B cell (primary cell): ENCODE measurements around the gene FLAD1. TPM values are rescaled to one million over a fixed set of nuclear protein-coding genes. Genes with fewer than 3 reads are reported as not detected.

Experiments used
- ATAC-seq: fragments of 200-7000 bp; cut with Tn5 transposase; one replicate; pipeline ENCODE4 v1.10.0; 2021; ENCODE audit warnings: low read depth, mild to moderate bottlenecking, moderate number of reproducible peaks, moderate library complexity
- CTCF ChIA-PET: fragments of 350-600 bp; sonication (Branson Sonifier 250); formaldehyde crosslinking; loops from one replicate; lab custom pipeline; 2021; ENCODE audit warnings: antibody characterized with exemption, inconsistent platforms; lab: Charles Lee
- POLR2A ChIA-PET: fragments of 350-600 bp; sonication (Branson Sonifier 250); formaldehyde crosslinking; loops from one replicate; lab custom pipeline; 2021; ENCODE audit warnings: antibody characterized with exemption; lab: Charles Lee
- DNase-seq: peaks from one replicate; pipeline ENCODE4 v3.0.0; 2013
- H2AFZ ChIP-seq: 2 replicates; pipeline ENCODE4 v1.6.1; 2012; ENCODE audit warnings: mild to moderate bottlenecking, low read depth, low read length; ENCODE audit not compliant: insufficient read depth, poor library complexity, severe bottlenecking
- H3K27ac ChIP-seq, 2 donors: 1 replicate in 1 of 2; 2 replicates in 1 of 2; pipeline ENCODE4 v1.5.1; 2012 to 2013; ENCODE audit warnings: low read length in 2 of 2, mild to moderate bottlenecking in 2 of 2, moderate library complexity in 1 of 2
- H3K27me3 ChIP-seq, 4 experiments: fragments of 200-600 bp in 1 of 4; sonication (generic) in 1 of 4; replicated peaks in 1 of 4; 1 replicate in 2 of 4; 2 replicates in 2 of 4; pipeline versions ENCODE4 v1.6.1 to v1.7.0; 2013 to 2016; ENCODE audit warnings: low read length in 3 of 4, mild to moderate bottlenecking in 2 of 4, mixed read lengths in 1 of 4, moderate library complexity in 1 of 4; ENCODE audit not compliant: insufficient read depth in 4 of 4, control insufficient read depth in 3 of 4; ENCODE audit errors: control extremely low read depth in 1 of 4
- H3K36me3 ChIP-seq, 2 experiments: replicated peaks in 1 of 2; 1 replicate in 1 of 2; 2 replicates in 1 of 2; pipeline versions ENCODE4 v1.6.1 to v1.7.1; 2013; ENCODE audit warnings: low read length in 1 of 2; ENCODE audit not compliant: insufficient read depth in 2 of 2, control insufficient read depth in 1 of 2; ENCODE audit errors: control extremely low read depth in 1 of 2, extremely low read depth in 1 of 2
- H3K4me1 ChIP-seq, 2 donors: fragments of 200-600 bp in 1 of 2; sonication (generic) in 1 of 2; 1 replicate in 1 of 2; 2 replicates in 1 of 2; pipeline versions ENCODE4 v1.5.1 to v1.6.1; 2013 to 2017; ENCODE audit warnings: low read length in 2 of 2; ENCODE audit not compliant: control insufficient read depth in 2 of 2, insufficient read depth in 2 of 2
- H3K4me2 ChIP-seq: replicated peaks from 2 replicates; pipeline ENCODE3; 2012; ENCODE audit warnings: mild to moderate bottlenecking, low read depth, low read length; ENCODE audit not compliant: poor library complexity, severe bottlenecking
- H3K4me3 ChIP-seq, 5 experiments: fragments of 200-600 bp in 1 of 5; sonication (generic) in 1 of 5; 1 replicate in 3 of 5; 2 replicates in 2 of 5; pipeline versions ENCODE4 v1.5.1 to v1.7.0; 2011 to 2016; ENCODE audit warnings: low read length in 4 of 5, mild to moderate bottlenecking in 4 of 5, low read depth in 2 of 5, control low read depth in 1 of 5, moderate library complexity in 1 of 5; ENCODE audit not compliant: insufficient read depth in 1 of 5; ENCODE audit errors: control extremely low read depth in 1 of 5, extremely low read depth in 1 of 5
- H3K79me2 ChIP-seq: fragments of 200-600 bp; sonication (generic); one replicate; pipeline ENCODE4 v1.6.0; 2016; ENCODE audit warnings: low read length; ENCODE audit not compliant: control insufficient read depth, insufficient read depth
- H3K9ac ChIP-seq: fragments of 200-600 bp; sonication (generic); 2 replicates; pipeline ENCODE4 v1.6.1; 2017; ENCODE audit warnings: mild to moderate bottlenecking, low read length, moderate library complexity
- H3K9me3 ChIP-seq, 3 donors: one replicate each; pipeline versions ENCODE4 v1.6.1 to v1.7.1; 2013; ENCODE audit warnings: low read length in 2 of 3; ENCODE audit not compliant: control insufficient read depth in 2 of 3, insufficient read depth in 1 of 3; ENCODE audit errors: control extremely low read depth in 1 of 3
- H4K20me1 ChIP-seq: 2 replicates; pipeline ENCODE4 v1.6.0; 2012; ENCODE audit warnings: mild to moderate bottlenecking, low read length; ENCODE audit not compliant: insufficient read depth, control insufficient read depth, poor library complexity, severe bottlenecking
- H3K27ac Mint-ChIP-seq: one replicate; pipeline ENCODE4 v1.8.0; 2021; ENCODE audit warnings: mixed read lengths
- H3K27me3 Mint-ChIP-seq: one replicate; pipeline ENCODE4 v1.8.0; 2021; ENCODE audit warnings: mixed read lengths
- H3K4me1 Mint-ChIP-seq: one replicate; pipeline ENCODE4 v1.8.0; 2021; ENCODE audit warnings: mixed read lengths
- H3K4me3 Mint-ChIP-seq: one replicate; pipeline ENCODE4 v1.8.0; 2021; ENCODE audit warnings: mixed read lengths
- H3K9me3 Mint-ChIP-seq: one replicate; pipeline ENCODE4 v1.8.0; 2022; ENCODE audit warnings: mixed read lengths; ENCODE audit not compliant: insufficient read depth
- CTCF ChIP-seq: fragments of 200-600 bp; IDR thresholded peaks from one replicate; pipeline ENCODE4 v1.8.0; 2022; ENCODE audit warnings: antibody characterized with exemption, mild to moderate bottlenecking
- EZH2 ChIP-seq: IDR thresholded peaks from 2 replicates; pipeline ENCODE4 v1.6.1; 2012; ENCODE audit warnings: borderline replicate concordance, low read depth, mild to moderate bottlenecking, moderate library complexity, low read length; ENCODE audit not compliant: insufficient read depth, poor library complexity, severe bottlenecking
- WGBS: methylation state at CpG from one replicate; pipeline ENCODE4 v1.1.5; 2013; ENCODE audit warnings: missing lambda C conversion rate; ENCODE audit not compliant: insufficient coverage; 5-methylcytosine and 5-hydroxymethylcytosine counted together
- intact Hi-C: fragments of 100-400 bp; cut with micrococcal nuclease; formaldehyde crosslinking; loops from one replicate; pipeline ENCODE4 v1.10.0; 2022
- polyA plus RNA-seq: library from polyadenylated mRNA; depleted of rRNA; stranded (reverse); fragments of >200 nt; gene quantifications from 2 replicates; pipeline ENCODE4 v1.2.3, GENCODE V29; 2012
- total RNA-seq, 2 donors: library from RNA; stranded (reverse); fragments of 120-200 nt in 1 of 2; gene quantifications; 1 replicate in 1 of 2; 2 replicates in 1 of 2; pipeline versions ENCODE4 v1.2.3 to v1.2.4, GENCODE V29; 2013 to 2022

The FLAD1 gene
- total and polyA plus RNA-seq, 2 donors (not counting 1 experiment from before 2014, with no cell fraction given), result 51.4 to 83.0 TPM

- H3K9ac ChIP-seq, result peak overlapping the region; percentile 93
- Mint-ChIP-seq H3K9me3 (no peaks in the 10 kb centered on the region), H3K4me1 (peaks cover 64% of the 10 kb centered on the region), H3K4me3 (peak overlapping the region; percentile 97), H3K27ac (peak overlapping the region; percentile 100), H3K27me3 (no peaks in the 10 kb centered on the region)
- H3K4me1 ChIP-seq, result peaks cover 45 to 63% of the 10 kb centered on the region in 2 donors
- no peaks in the 10 kb centered on the region for H3K9me3 ChIP-seq
- ATAC-seq, result no peak
- peak; percentile 29 for DNase-seq
- peaks cover 8% of the 10 kb centered on the region for H4K20me1 ChIP-seq
- no peaks in the 10 kb centered on the region for H3K36me3 ChIP-seq
- WGBS, result 88% methylated on average over 7 of the region's 8 CpGs
- POLR2A ChIA-PET, result interaction anchor here (0.8 to 1.7 kb wide), 3 partner anchors 17 to 68 kb away, joined by 3 to 5 read pairs (median 3); partner anchors contain the start of genes KCNN3 and PBXIP1
- CTCF ChIA-PET, result interaction anchor here (0.7 to 2.9 kb wide), 9 partner anchors 14 to 458 kb away, joined by 3 to 30 read pairs (median 8); partner anchors contain the start of genes PBXIP1 and SHC1
- H3K79me2 ChIP-seq, result peaks cover 39% of the 10 kb centered on the region
- intact Hi-C loops, result loop anchor here (1.0 to 5.0 kb wide), 12 partner anchors 17 to 919 kb away; partner anchors contain the start of genes ADAR, ATP8B2, CKS1B and EFNA4
- H3K4me3 ChIP-seq, result peak overlapping the region; percentile 76 to 90 (median 80)
- H3K27ac ChIP-seq, result peak overlapping the region; percentile 98
- H2AFZ ChIP-seq, result no peak overlapping the region
- TF ChIP-seq EZH2, result no peak
- no peak for TF ChIP-seq CTCF
- peak overlapping the region; percentile 80 for H3K4me2 ChIP-seq
- H3K27me3 ChIP-seq, result no peaks in the 10 kb centered on the region
These were observed 45.2 kb upstream of the FLAD1 start for GRCh38 chr1:154937988-154938386.
